GM19455 (cell line): ENCODE measurements around the gene JAKMIP2.
"Not testable (repeated sequence)": the region's sequence is repeated elsewhere in the genome, so short reads cannot be mapped to it uniquely, and the experiment has no call there.

Experiments used
- ATAC-seq: cut with Tn5 transposase; IDR thresholded peaks from one replicate; pipeline ENCODE4 v1.9.1; 2021; ENCODE audit not compliant: unreplicated experiment

JAKMIP2 gene

DNA sequence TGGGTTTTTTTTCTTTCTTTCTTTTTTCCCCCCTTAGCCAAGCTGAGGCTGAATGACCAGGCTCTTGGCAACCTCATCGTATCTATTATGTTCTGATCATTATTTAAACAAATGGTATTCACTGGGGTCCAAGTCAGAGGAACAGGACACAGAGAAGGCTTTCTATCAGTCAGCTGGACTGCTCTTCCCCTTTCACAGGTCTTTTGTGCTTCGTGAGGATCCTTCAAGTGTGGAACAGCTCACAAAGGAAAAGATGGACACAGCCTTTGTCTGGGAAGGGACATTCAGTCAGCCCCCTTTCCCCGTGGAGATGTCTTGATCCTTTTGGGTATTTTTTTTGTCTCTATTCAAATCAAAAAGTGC lies 218.4 kb downstream of the JAKMIP2 start:
- no peak for ATAC-seq

DNA sequence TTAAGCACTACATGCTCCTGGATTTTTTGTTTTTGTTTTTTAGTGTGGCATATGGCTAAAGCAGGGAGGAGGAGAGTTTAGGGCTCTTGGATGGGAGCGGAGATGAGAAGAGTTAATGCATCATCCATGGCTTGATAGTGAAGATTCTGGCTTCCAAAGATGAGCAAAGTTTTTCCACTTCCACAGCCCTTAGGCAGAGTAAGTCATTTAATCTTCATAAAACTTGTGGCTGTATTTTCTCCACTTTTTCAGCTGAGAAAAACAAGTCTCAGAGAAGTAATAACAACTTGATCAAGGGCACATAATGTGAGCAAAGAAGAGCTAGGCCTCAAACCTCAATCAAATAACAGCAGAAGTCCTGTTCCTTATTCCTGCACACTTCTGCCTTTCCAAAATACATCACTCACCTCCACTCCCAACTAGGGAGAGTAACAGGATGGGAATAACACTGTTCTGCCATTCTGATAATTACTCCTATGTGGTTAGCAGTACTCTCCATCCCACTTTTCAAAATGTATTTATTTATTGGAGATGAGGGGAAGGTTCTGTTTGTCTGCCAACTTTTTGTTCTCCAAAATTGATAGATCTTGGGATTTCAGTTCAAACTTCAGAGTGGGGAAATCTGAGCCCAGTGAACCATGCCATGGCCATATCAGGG lies 218.9 kb downstream of the JAKMIP2 start:
- no peak for ATAC-seq

DNA sequence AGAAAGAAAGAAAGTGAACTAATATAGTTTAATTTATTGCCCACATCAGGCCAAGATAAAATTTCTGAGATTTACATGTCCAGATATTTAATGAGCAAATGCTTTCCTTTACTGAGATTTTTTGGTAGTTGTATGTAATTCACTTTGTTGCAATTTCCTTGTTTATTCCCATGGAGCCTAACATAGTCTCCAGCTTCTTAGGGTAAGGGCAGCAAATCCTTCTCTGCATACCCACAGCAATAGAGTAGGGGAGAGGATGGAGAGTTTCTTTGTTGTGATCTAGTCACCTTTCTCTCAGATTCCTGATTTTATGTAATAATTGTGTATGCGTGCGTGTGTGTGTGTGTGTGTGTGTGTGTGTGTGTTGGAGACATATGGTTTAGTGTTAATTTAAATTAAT lies 221.1 kb downstream of the JAKMIP2 start:
- ATAC-seq, result no peak

DNA sequence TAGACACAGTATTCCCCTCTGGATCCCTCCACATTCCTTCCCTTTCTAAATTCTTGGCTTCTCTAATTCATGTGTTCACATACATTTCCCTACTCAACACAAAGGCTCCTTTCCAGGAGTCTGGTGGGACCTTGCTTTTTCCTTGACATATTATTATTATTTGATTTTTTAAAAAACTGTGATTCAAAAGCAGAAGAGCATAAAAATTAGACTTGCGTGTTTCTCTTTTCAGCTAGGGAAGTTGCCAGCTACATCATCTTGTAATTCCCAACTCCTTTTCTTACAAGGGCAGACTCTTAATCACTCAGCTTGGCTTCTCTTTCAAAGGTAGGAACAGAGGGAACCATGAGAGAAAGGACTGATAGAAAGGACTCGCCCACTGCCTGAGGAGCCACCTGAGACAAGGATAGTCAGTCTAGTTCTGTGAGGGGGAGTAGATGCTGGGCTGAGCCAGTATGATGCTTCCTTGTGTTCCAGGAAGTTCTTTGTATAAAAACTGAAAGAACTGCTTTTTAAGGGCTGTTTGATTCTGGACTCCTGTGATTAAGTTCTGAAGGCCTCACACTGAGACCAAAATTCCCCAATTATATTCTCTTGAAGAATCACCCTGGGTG lies 221.7 kb downstream of the JAKMIP2 start:
- ATAC-seq, result no peak

DNA sequence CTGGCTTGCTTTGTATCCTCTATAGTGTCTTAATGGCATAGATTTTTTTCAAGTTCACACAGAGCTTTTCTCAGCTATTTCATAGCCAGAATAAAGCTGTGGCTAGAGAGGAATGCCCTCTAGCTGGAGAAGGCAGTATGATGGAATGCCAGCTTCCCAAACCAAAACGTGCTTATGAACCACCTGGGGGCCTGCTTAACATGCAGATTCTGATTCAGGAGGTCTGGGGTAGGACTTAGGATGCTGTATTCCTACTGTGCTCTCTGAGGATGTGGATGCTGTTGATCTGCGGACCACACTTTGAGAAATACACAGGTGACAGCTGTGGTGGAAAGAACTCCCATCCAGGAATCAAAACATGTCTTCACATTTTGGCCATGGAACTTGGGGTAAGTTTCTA lies 222.8 kb downstream of the JAKMIP2 start:
- no peak for ATAC-seq

DNA sequence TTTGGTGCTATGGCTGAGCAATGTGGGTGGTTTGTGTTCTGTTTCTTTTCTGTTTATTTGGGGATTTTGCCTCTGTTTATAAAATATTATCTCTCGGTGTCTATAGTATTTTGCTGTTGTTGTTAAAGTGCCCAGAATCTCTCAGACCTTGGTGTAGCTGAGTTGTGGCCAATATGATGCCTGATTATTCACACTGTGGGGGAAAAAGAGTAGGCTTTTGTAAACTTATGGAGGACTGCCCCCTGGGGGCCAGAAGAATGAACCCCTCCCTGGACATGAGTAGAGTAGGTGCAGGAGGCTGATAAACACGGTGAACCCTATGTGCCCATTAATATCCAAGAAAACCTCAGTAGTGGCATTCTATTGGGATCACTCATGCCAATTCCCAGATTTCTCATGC lies 223.7 kb downstream of the JAKMIP2 start:
- no peak for ATAC-seq

DNA sequence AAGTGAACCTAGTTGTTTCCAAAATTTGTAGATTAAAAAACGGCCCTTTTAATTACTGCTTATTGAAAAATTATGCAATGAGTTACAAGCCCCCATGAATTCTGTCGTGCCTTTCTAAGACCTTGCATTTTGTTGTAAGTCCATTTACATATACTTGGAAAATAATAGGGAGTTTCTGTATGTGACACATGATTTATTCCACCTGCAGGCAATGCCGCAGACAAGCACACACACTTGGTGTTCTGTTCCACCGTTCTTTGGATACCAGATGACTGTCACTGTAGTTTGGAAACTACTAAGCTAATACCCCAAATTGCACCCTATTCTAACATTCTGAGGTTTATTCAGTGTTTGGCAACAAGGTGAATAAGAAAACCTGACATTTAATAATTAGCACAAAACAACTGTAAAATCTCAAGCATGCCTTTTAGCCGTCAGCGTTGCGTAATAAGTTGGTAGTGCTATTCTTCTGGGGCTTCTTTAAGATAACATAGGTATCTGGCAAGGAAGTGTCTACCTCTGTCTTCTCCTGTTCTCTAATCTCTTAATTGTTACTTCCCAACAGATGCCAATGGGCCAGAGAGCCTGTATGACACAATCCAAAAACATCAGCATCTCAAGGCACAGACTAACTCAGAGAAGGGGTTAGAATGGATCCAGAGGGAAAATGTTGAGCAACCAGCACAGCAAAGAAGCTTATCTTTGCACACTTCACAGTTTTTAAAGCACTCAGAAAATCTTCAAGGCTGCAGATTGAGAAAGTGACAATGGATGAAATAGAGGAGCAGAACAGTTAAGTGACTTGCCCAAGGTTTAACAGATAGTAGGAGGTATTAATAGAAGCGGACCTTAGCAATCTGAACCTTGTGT lies 224.4 kb downstream of the JAKMIP2 start:
- ATAC-seq, result no peak

DNA sequence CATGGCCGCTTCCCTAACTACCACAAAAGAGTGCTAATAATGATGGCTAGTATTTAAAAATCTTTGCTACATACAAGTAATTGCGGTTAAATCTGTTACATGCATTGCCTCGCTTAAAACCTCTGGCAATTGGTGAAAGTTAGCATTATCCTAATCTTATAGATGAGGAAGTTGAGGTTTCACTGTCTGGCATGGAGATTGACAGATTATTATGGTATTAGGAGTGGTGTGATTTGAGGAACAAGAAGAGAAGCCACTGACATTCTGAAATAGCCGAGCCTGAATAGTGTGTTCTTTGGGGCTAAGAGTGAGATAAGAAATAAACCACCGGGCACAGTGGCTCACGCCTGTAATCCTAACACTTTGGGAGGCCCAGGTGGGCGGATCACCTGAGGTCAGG lies 227.4 kb downstream of the JAKMIP2 start:
- ATAC-seq, result no peak

DNA sequence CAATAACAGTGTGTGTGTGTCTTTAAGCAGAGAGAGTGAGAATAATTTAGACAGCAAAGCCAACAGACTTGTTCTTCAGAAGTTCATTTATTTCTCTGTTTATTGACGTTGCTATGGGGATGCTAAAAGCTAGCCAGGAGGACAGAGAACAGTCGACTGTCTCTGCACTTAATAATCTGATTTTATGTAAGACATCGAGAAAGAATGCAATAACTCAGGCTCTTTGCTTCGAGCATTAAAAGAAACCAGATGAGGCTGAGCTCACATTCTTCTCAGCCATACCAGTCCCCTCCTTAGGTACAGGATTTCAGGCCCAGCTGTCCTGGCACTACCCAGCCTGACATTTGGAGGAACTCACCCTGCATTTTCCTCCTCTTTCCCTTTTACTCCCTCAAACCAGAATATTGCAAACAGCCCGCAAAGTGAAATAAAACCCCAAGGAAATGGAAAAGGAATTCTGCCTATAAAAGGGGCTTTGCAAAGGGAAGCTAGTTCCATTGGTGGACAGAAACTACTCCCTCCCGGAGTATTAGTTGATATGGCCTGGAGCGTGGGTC lies 228.2 kb downstream of the JAKMIP2 start:
- ATAC-seq, result no peak

DNA sequence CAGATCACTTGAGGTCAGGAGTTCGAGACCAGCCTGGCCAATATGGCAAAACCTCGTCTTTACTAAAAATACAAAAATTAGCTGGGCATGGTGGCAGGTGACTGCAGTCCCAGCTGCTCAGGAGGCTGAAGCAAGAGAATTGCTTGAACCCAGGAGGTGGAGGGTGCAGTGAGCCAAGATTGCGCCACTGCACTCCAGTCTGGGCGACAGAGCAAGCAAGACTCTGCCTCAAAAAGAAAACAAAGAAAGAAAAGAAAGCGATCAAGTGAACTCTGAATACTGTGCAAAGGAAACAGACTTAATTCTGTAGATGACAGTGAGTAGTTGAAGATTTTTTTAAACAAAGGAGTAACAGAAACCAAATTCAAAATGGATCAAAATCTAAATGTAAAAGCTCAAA lies 228.7 kb downstream of the JAKMIP2 start:
- ATAC-seq, result not testable (repeated sequence)

DNA sequence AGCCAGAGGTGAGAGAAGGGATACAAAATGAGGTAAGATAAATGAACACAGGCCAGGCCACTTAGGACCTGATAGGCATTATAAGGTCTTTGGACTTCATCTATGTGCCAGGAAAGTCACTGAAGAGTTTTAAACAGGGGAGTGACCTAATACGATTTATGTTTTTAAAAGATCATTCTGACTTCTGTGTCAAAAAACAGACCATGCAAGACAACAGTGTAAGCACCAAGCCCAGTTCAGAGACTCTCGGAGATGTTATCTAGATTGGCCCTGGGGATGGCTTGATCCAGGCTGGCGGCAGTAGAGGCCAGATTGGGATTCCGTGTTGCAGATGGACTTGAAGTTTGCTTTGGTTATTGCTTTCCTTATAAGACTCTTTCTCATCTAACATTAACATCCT lies 229.6 kb downstream of the JAKMIP2 start:
- ATAC-seq, result no peak

DNA sequence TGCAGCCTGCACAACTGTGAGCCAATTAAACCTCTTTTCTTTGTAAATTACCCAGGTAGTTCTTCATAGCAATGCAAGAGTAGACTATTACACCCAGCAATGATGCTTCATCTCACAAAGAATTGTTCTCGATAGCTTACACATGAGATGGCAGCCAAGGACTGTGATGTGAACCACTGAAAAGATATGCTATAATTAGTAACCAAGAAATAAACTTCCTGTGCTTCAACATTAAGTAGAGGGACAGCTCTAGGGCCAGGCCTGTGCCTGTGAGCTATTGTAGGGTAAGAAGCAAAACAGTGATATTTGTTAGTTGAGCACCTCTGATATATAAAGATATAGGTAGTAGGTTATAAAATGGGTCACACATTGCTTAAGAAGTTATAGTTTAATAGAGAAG lies 230.9 kb downstream of the JAKMIP2 start:
- ATAC-seq, result no peak

DNA sequence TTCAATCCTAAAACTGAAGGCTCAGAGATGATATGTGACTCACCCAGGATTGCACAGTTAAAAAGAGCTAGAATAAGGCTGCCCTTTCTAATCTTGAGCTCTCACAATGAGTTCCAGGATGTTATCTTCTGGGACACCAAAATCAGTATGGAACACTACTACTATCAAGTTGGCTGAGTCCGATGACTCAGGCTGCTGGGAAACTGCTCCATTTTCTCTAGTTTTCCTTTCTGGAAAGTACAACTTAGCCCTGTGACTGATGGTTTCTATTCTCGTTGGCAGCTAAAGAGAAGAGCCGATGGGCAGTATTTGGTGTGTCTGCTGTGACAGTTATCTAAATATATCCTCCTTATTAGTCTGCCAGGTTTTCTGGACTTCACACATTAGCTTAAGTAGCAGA lies 234.8 kb downstream of the JAKMIP2 start:
- ATAC-seq, result no peak

DNA sequence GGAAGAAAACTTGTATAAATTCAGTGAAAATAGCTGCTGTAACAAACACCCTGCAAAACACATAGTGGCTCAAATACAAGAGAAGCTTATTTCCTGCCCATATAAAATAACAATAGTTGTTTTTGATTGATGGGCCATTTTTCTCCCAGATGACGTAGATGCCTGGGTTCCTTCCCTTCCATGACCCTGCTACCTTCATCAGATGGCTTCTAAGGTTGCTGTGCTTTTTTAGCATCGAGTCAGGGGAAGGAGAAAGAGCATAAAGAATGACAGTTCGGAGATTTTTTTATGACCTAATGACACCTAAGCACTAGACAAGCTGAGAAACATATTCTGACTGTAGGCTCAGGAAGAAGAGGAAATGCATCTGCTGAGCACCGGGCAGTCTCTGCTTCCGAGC lies 238.0 kb downstream of the JAKMIP2 start:
- ATAC-seq, result no peak

DNA sequence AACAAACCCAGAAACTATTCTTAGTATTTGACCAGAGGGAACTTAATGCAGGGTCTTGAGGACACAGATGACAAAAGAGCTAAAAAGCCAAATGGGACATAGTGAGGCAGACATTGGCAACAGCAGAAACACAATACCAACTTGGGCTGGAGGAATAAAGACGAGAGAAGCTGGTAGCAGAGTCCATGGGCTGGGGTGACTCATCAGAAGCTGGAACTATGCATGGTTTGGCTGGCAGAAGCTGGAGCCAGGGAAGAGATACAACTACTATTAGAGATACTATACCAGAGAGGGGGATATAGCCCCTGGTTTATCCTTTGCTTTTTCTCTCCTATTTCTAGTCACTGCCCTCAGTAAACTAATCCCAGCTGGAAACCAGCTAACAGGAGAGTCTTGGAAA lies 243.5 kb downstream of the JAKMIP2 start:
- ATAC-seq, result no peak

DNA sequence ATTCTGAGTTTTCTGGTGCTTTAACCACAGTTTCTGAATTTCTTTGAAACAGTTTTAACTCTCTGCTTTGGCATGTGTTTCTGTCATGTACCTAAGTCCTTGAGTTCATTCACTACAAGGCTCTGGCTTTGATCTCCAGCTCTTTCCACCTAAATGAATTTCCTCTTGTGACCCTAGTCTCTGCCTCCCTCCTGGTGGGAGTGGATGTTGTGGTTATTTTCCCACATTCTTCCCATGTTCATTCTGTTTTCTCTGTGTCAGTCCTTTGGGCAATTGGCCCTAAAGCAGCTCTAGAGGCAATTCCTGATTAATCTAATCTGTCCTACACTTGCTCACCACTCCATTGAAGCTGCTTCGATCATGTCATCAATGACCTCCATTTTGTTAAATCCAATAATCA lies 244.3 kb downstream of the JAKMIP2 start:
- ATAC-seq, result no peak
